Stimulated activated naive CD8-positive, alpha-beta T cell treated with anti-CD3 and anti-CD28 coated beads, Interleukin-15, amount 100 ng/mL, for 72 hours (primary cell): ENCODE results near the gene ITCH.
"Not testable (repeated sequence)": the region's sequence is repeated elsewhere in the genome, so short reads cannot be mapped to it uniquely, and the experiment has no call there.

ENCODE experiments used
- ATAC-seq: fragments of 150-1000 bp; cut with Tn5 transposase; 2 replicates; pipeline ENCODE4 v1.10.0; 2021; ENCODE audit warnings: mild to moderate bottlenecking, moderate library complexity
- DNase-seq, 2 donors: peaks; one replicate each; pipeline ENCODE4 v3.0.0; 2021 to 2022
- H3K27ac Mint-ChIP-seq, 2 donors: one replicate each; pipeline ENCODE4 v1.8.0; 2022; ENCODE audit warnings: mild to moderate bottlenecking in 2 of 2, mixed read lengths in 2 of 2, moderate library complexity in 2 of 2
- H3K27me3 Mint-ChIP-seq: one replicate; pipeline ENCODE4 v1.8.0; 2022; ENCODE audit warnings: mixed read lengths
- H3K4me1 Mint-ChIP-seq: one replicate; pipeline ENCODE4 v1.8.0; 2022; ENCODE audit warnings: mild to moderate bottlenecking, mixed read lengths
- H3K4me3 Mint-ChIP-seq, 2 donors: one replicate each; pipeline ENCODE4 v1.8.0; 2022; ENCODE audit warnings: mild to moderate bottlenecking in 2 of 2, mixed read lengths in 2 of 2, moderate library complexity in 1 of 2
- H3K9me3 Mint-ChIP-seq, 2 donors: one replicate each; pipeline ENCODE4 v1.8.0; 2022; ENCODE audit warnings: mixed read lengths in 2 of 2

The ITCH gene

DNA sequence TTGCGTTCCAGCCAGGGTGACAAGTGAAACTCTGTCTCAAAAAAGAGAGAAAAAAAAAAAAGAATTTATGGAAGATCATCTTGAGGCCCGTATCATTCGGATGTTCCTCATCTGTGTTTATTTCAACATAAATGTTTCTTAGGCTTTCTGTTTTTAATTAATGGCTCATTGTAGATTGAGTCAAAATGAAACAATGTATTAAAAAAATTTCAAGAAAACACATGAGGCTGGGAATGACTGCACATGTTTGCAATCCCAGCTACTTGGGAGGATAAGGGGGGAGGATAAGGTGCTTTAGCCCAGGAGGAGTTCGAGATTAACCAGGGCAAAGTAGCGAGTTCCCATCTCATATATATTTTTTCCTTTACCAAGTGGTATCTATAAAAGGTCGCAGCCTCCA, 47.3 kb downstream of the ITCH start:
- H3K9me3 Mint-ChIP-seq: no peaks in the 10 kb centered on the region
- H3K27ac Mint-ChIP-seq: no peak overlapping the region

DNA sequence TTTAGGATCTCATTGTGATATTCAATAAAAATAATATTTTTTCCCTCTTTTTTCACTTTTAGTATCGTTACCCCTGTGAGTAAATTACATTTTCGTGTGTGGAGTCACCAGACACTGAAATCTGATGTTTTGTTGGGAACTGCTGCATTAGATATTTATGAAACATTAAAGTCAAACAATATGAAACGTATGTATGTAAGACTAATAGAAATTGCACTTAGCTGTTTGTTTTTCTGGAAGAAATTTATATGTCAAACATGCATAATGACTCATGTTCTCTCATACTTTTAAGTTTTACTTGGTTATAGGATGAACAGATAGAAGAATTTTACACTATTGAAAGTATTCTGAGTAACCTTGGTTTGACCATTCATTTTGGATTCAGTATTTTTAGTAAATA, 49.4 kb downstream of the ITCH start:
- Mint-ChIP-seq H3K4me1 (peaks cover 24% of the 10 kb centered on the region), H3K9me3 (no peaks in the 10 kb centered on the region), H3K27ac (no peak overlapping the region), H3K4me3 (no peak overlapping the region), H3K27me3 (no peaks in the 10 kb centered on the region)
- no peak for DNase-seq
- ATAC-seq: no peak

More for the DNA sequence above, 47.3 kb downstream of the ITCH start:
- peaks cover 18% of the 10 kb centered on the region for H3K4me1 Mint-ChIP-seq
- DNase-seq (no peak), ATAC-seq (no peak)
- H3K27me3 Mint-ChIP-seq: no peaks in the 10 kb centered on the region
- H3K4me3 Mint-ChIP-seq: no peak overlapping the region

DNA sequence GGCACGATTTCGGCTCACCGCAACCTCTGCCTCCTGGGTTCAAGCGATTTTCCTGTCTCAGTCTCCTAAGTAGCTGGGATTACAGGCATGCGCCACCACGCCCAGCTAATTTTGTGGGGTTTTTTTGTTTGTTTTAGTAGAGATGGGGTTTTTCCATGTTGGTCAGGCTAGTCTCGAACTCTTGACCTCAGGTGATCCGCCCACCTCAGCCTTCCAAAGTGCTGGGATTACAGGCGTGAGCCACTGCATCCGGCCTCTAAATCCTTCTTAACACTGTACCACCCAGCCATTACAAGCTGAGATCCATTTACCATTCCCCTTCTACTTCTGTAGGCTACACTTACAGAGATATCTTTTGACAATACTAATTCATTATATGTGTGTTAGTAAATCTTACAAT, 51.5 kb downstream of the ITCH start:
- not testable (repeated sequence) for H3K27ac Mint-ChIP-seq, DNase-seq, H3K4me3 Mint-ChIP-seq, H3K27me3 Mint-ChIP-seq, H3K9me3 Mint-ChIP-seq, ATAC-seq
- peaks cover 24% of the 10 kb centered on the region for H3K4me1 Mint-ChIP-seq

GRCh38 chr20:34415079-34415478, 52.0 kb downstream of the ITCH start:
- Mint-ChIP-seq H3K9me3 (no peaks in the 10 kb centered on the region), H3K4me3 (no peak overlapping the region), H3K27ac (peak overlapping the region; percentile 20 to 76), H3K4me1 (peaks cover 24% of the 10 kb centered on the region), H3K27me3 (no peaks in the 10 kb centered on the region)
- no peak for DNase-seq
- ATAC-seq: no peak

DNA sequence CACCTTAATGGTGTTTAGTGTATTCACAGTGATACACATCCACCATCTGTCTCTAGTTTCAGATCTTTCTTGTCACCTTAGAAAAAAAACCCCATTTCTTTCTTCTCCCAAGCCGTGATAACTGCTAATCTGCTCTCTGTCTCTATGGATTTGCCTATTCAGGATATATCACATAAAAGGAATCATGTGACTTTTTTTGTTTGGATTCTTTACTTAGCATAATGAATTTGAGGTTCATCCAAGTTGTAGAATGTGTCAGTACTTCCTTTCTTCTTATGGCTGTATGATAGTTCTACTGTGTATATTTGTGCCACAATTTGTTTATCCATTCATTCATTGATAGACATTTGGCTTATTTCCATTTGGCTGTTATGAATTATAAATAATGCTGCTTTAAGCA, 57.1 kb downstream of the ITCH start:
- Mint-ChIP-seq H3K4me1 (peaks cover 18% of the 10 kb centered on the region), H3K4me3 (no peak overlapping the region), H3K27me3 (no peaks in the 10 kb centered on the region), H3K9me3 (no peaks in the 10 kb centered on the region), H3K27ac (no peak overlapping the region)
- DNase-seq (no peak), ATAC-seq (no peak)

- no peak for DNase-seq
- H3K4me3 Mint-ChIP-seq: no peak overlapping the region
- no peaks in the 10 kb centered on the region for H3K27me3 Mint-ChIP-seq
- peaks cover 17% of the 10 kb centered on the region for H3K4me1 Mint-ChIP-seq
- no peaks in the 10 kb centered on the region for H3K9me3 Mint-ChIP-seq
- H3K27ac Mint-ChIP-seq: peak overlapping the region in 1 of 2 donors; percentile 82
- ATAC-seq: no peak
These were observed 57.9 kb downstream of the ITCH start for GRCh38 chr20:34420975-34421374.

DNA sequence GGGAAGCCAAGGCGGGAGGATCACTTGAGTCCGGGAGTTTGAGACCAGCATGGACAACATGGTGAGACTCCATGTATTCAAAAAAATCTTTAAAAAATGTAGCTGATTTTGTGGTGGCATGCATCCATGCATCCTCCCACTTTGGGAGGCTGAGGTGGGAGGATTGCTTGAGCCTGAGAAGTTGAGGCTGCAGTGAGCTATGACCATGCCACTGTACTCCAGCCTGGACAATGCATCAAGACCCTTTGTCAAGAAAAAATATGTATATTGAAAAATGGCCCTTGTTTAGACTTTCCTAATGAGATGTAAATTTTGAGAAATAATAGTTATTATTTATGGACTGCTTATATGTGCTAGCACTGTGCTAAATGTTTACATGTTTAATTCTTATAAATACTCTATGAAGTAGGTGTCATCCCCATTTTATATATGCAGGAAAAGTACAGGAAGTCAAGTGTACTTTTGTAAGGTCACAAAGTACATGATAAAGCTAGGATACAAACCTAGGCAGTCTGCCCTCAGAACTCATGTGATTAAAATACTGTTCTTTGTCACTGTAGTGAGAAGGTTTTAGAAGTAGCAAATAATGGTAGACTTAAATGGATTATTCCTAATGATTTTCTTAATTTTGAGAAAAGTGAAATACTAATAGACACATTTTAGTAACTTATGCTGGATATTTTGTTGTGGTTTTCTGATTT, 58.8 kb downstream of the ITCH start:
- H3K9me3 Mint-ChIP-seq: no peaks in the 10 kb centered on the region
- no peak for DNase-seq
- no peaks in the 10 kb centered on the region for H3K27me3 Mint-ChIP-seq
- no peak for ATAC-seq
- no peak overlapping the region for H3K27ac Mint-ChIP-seq
- no peak overlapping the region for H3K4me3 Mint-ChIP-seq
- peaks cover 7% of the 10 kb centered on the region for H3K4me1 Mint-ChIP-seq

GRCh38 chr20:34425032-34425690, 62.1 kb downstream of the ITCH start:
- not testable (repeated sequence) for H3K4me1 Mint-ChIP-seq, DNase-seq, H3K4me3 Mint-ChIP-seq, H3K9me3 Mint-ChIP-seq, ATAC-seq, H3K27me3 Mint-ChIP-seq
- peak overlapping the region in 1 of 2 donors; percentile 57 for H3K27ac Mint-ChIP-seq

DNA sequence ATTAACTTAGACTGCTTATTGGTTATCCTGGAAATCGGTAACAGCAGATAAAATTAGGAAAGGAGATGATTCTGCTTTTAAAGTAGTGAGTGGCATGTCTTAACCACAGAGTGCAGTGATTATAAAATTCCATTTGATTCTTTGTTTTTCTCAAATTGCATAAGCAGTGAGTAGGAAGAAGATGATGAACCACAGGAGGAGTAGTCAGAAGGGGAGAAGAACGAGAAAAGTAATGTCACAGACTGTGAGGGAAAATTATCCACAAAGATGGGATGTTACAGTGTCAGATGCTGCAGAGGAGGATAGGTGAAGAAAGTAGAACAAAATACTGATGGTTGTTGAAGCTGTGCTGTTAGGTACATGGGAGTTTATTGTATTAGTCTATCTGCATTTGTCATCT, 63.0 kb downstream of the ITCH start:
- Mint-ChIP-seq H3K4me1 (peaks cover 7% of the 10 kb centered on the region), H3K4me3 (no peak overlapping the region), H3K27ac (peak overlapping the region in 1 of 2 donors; percentile 16), H3K27me3 (no peaks in the 10 kb centered on the region), H3K9me3 (no peaks in the 10 kb centered on the region)
- no peak for DNase-seq
- no peak for ATAC-seq

- H3K27me3 Mint-ChIP-seq: no peaks in the 10 kb centered on the region
- no peak overlapping the region for H3K27ac Mint-ChIP-seq
- DNase-seq (no peak), ATAC-seq (no peak)
- H3K4me3 Mint-ChIP-seq: no peak overlapping the region
- peaks cover 7% of the 10 kb centered on the region for H3K4me1 Mint-ChIP-seq
- H3K9me3 Mint-ChIP-seq: no peaks in the 10 kb centered on the region
These were observed 64.3 kb downstream of the ITCH start for GRCh38 chr20:34427331-34427730.

GRCh38 chr20:34427784-34428183, 64.7 kb downstream of the ITCH start:
- H3K4me1 Mint-ChIP-seq: peaks cover 7% of the 10 kb centered on the region
- DNase-seq (no peak), ATAC-seq (no peak)
- no peaks in the 10 kb centered on the region for H3K27me3 Mint-ChIP-seq
- no peak overlapping the region for H3K27ac Mint-ChIP-seq
- no peaks in the 10 kb centered on the region for H3K9me3 Mint-ChIP-seq
- no peak overlapping the region for H3K4me3 Mint-ChIP-seq

GRCh38 chr20:34431168-34431567, 68.1 kb downstream of the ITCH start:
- peak overlapping the region in 1 of 2 donors; percentile 56 for H3K27ac Mint-ChIP-seq
- H3K4me1 Mint-ChIP-seq: peaks cover 6% of the 10 kb centered on the region

DNA sequence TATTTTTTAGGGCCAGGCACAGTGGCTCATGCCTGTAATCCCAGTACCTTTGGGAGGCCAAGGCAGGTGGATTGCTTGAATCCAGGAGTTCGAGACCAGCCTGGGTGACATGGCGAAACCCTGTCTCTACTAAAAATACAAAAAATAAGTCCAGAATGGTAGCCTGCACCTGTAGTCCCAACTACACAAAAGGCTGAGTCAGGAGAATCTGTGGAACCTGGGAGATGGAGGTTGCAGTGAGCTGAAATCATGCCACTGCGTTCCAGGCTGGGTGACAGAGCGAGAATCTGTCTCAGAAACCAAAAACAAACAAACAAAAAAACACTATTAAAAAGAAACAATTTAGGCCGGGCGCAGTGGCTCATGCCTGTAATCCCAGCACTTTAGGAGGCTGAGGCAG, 69.6 kb downstream of the ITCH start:
- H3K27ac Mint-ChIP-seq: peak overlapping the region in 1 of 2 donors; percentile 20
- peaks cover 20% of the 10 kb centered on the region for H3K4me1 Mint-ChIP-seq
- not testable (repeated sequence) for H3K27me3 Mint-ChIP-seq, H3K9me3 Mint-ChIP-seq, H3K4me3 Mint-ChIP-seq, DNase-seq, ATAC-seq

More at GRCh38 chr20:34431168-34431567, 68.1 kb downstream of the ITCH start:
- Mint-ChIP-seq H3K27me3 (no peaks in the 10 kb centered on the region), H3K9me3 (no peaks in the 10 kb centered on the region), H3K4me3 (no peak overlapping the region)
- no peak for ATAC-seq
- DNase-seq: no peak

GRCh38 chr20:34433391-34433790, 70.3 kb downstream of the ITCH start:
- no peaks in the 10 kb centered on the region for H3K9me3 Mint-ChIP-seq
- H3K4me1 Mint-ChIP-seq: peaks cover 22% of the 10 kb centered on the region
- no peak overlapping the region for H3K27ac Mint-ChIP-seq
- no peak overlapping the region for H3K4me3 Mint-ChIP-seq
- no peak for ATAC-seq
- H3K27me3 Mint-ChIP-seq: no peaks in the 10 kb centered on the region
- DNase-seq: no peak

- Mint-ChIP-seq H3K4me3 (no peak overlapping the region), H3K4me1 (peaks cover 22% of the 10 kb centered on the region), H3K27me3 (no peaks in the 10 kb centered on the region), H3K27ac (peak overlapping the region in 1 of 2 donors; percentile 22), H3K9me3 (no peaks in the 10 kb centered on the region)
- ATAC-seq (no peak), DNase-seq (no peak)
These were observed 72.5 kb downstream of the ITCH start for GRCh38 chr20:34435589-34435988.

- Mint-ChIP-seq H3K4me3 (no peak overlapping the region), H3K27ac (peak overlapping the region; percentile 3 to 14), H3K9me3 (no peaks in the 10 kb centered on the region), H3K4me1 (peaks cover 22% of the 10 kb centered on the region), H3K27me3 (no peaks in the 10 kb centered on the region)
- ATAC-seq (no peak), DNase-seq (no peak)
These were observed 74.4 kb downstream of the ITCH start for GRCh38 chr20:34437330-34437986.
